Left ventricle myocardium inferior (tissue), 1 donor: ENCODE data around the gene ACSS1. TPM values are rescaled to one million over a fixed set of nuclear protein-coding genes. Genes with fewer than 3 reads are reported as not detected.
A peak's percentile ranks its signal among the peaks of the same experiment; 100 is the strongest.

ENCODE experiments used
- DNase-seq: peaks from one replicate; pipeline ENCODE4 v3.0.0-alpha.2; 2020
- H3K27ac ChIP-seq: fragments of 200-600 bp; replicated peaks from 2 replicates; pipeline ENCODE4 v1.8.0; 2021
- H3K27me3 ChIP-seq: fragments of 200-600 bp; 2 replicates; pipeline ENCODE4 v1.8.0; 2021; ENCODE audit warnings: low read depth
- H3K36me3 ChIP-seq: fragments of 200-600 bp; 2 replicates; pipeline ENCODE4 v1.8.0; 2021
- H3K4me1 ChIP-seq: fragments of 200-600 bp; 2 replicates; pipeline ENCODE4 v1.8.0; 2021
- H3K4me3 ChIP-seq: fragments of 200-600 bp; 2 replicates; pipeline ENCODE4 v1.8.0; 2021; ENCODE audit warnings: mild to moderate bottlenecking, moderate library complexity
- H3K9me3 ChIP-seq: fragments of 200-600 bp; replicated peaks from 2 replicates; pipeline ENCODE4 v1.8.0; 2021
- intact Hi-C: fragments of 100-400 bp; cut with micrococcal nuclease; formaldehyde crosslinking; loops from one replicate; pipeline ENCODE4 v1.11.0; 2022
- total RNA-seq: library from RNA; stranded (reverse); fragmentation: NEBNext Ultra II Directional; extraction: Animal tissue kit (Norgen Biotek cat#: 25700); gene quantifications from one replicate; pipeline ENCODE4 v1.2.1, GENCODE V29; 2021
- TF ChIP-seq, protein P1 (sequence below): fragments of 200-600 bp; IDR thresholded peaks from 2 replicates; pipeline ENCODE4 v1.8.0; 2021; ENCODE audit warnings: antibody characterized with exemption, mild to moderate bottlenecking, borderline replicate concordance
- donor health status: DM: no; HTN: yes; CAD: no; lungs with severe emphysema.

The ACSS1 gene
- total RNA-seq, 1 donor from 2014 or later, result 159 TPM

DNA sequence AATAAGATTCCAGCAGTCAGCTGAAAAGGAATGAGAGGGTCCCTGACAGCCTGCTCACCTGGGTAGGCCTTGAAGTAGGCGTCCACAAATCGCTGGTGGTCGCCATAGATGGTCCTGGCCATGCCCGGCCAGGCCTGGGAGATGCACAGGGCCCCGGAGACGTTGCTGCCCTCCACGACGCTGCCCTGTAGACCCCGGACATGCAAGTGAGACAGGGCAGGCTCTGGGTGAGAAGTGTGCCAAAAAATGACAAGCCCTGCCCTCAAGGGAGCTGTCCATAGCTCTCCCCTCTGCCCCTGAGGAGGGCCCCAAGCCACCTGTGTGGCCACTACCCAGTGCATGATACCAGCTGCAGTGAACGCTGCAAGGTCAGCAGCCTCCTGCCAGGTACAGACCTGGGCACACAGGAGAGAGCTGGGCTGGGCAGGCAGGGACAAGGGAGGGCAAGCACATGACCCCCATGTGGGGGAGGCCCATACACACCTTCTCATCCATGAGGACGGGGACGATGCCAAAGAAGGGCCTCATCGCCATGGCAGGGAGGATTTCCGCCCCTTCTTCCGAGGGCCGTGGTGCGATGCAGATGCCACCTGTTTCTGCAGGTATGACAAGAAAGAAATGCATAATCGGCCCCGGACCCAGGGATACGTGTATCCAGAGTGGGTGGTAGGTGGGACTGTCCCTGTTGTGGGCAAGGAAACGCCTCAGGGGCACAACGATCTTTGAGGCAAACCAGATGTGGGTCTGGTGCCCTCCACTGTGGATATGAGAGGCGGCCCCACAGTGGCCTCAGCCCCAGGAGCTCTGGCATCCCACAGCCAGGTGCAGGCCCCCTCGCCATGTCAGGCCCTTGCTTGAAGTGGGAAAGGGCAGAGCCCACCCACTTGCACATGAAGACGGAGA, 44.2 kb downstream of the ACSS1 start:
- TF ChIP-seq, protein P1, sequence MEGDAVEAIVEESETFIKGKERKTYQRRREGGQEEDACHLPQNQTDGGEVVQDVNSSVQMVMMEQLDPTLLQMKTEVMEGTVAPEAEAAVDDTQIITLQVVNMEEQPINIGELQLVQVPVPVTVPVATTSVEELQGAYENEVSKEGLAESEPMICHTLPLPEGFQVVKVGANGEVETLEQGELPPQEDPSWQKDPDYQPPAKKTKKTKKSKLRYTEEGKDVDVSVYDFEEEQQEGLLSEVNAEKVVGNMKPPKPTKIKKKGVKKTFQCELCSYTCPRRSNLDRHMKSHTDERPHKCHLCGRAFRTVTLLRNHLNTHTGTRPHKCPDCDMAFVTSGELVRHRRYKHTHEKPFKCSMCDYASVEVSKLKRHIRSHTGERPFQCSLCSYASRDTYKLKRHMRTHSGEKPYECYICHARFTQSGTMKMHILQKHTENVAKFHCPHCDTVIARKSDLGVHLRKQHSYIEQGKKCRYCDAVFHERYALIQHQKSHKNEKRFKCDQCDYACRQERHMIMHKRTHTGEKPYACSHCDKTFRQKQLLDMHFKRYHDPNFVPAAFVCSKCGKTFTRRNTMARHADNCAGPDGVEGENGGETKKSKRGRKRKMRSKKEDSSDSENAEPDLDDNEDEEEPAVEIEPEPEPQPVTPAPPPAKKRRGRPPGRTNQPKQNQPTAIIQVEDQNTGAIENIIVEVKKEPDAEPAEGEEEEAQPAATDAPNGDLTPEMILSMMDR, result no peak
- Histone ChIP-seq H3K27ac (peak overlapping the region; percentile 76), H3K9me3 (no peaks in the 10 kb centered on the region), H3K27me3 (no peaks in the 10 kb centered on the region), H3K4me1 (peaks cover 85% of the 10 kb centered on the region), H3K4me3 (no peak overlapping the region), H3K36me3 (peaks cover 91% of the 10 kb centered on the region)
- no peak for DNase-seq
- intact Hi-C loops, result no loop called here

GRCh38 chr20:25012616-25013189, 45.2 kb downstream of the ACSS1 start:
- intact Hi-C loops, result no loop called here
- no peak overlapping the region for H3K4me3 ChIP-seq
- H3K36me3 ChIP-seq, result peaks cover 91% of the 10 kb centered on the region
- no peaks in the 10 kb centered on the region for H3K27me3 ChIP-seq
- peaks cover 85% of the 10 kb centered on the region for H3K4me1 ChIP-seq
- peak overlapping the region; percentile 76 for H3K27ac ChIP-seq
- no peak for DNase-seq
- no peaks in the 10 kb centered on the region for H3K9me3 ChIP-seq
- TF ChIP-seq, protein P1, result no peak

DNA sequence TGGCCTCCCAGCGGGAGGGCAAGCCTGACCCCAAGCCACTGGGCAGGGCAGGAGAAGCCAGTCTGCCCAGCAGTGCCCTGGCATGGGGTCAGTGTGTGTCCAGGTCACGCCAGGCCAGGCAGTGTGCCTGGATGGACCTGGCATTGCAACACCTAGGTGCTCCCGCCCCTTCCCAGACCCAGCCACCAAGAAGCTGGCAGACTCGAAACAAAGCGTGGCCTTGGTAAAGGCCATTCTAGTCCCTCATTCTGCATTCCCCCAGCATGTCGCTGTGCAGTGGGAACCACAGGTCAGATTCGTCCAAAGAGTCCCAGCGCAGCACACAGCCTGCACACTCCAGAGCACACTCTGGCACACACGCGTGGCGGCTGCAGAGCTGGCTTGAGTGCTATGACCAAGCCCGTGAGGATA, 46.1 kb downstream of the ACSS1 start:
- H3K27ac ChIP-seq, result peak overlapping the region; percentile 76
- intact Hi-C loops, result no loop called here
- TF ChIP-seq, protein P1, result no peak
- peaks cover 98% of the 10 kb centered on the region for H3K36me3 ChIP-seq
- no peaks in the 10 kb centered on the region for H3K9me3 ChIP-seq
- H3K4me3 ChIP-seq, result no peak overlapping the region
- H3K4me1 ChIP-seq, result peaks cover 86% of the 10 kb centered on the region
- no peak for DNase-seq
- no peaks in the 10 kb centered on the region for H3K27me3 ChIP-seq

DNA sequence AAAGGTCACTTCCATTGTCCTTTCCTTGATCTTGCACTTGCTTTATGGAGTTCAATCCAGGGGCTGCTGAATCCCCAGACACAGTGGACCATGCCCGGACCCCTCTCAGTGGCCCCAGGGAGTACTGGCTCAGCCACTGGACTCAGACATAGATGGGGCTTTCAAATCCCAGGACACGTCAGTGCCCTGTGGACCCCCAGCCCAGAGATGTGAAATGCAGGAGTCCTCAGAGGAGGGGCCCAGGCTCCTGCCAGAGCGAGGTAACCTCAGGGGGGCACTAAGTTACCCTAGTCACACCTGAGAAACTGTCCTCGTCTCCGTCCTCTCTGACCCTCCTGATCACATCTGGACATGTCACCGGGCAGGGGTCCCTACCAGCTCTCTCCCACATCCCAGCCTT, 46.7 kb downstream of the ACSS1 start:
- TF ChIP-seq, protein P1, result no peak
- no peaks in the 10 kb centered on the region for H3K9me3 ChIP-seq
- DNase-seq, result no peak
- intact Hi-C loops, result no loop called here
- peaks cover 86% of the 10 kb centered on the region for H3K4me1 ChIP-seq
- H3K4me3 ChIP-seq, result no peak overlapping the region
- peaks cover 99% of the 10 kb centered on the region for H3K36me3 ChIP-seq
- H3K27ac ChIP-seq, result peak overlapping the region; percentile 76
- H3K27me3 ChIP-seq, result no peaks in the 10 kb centered on the region

DNA sequence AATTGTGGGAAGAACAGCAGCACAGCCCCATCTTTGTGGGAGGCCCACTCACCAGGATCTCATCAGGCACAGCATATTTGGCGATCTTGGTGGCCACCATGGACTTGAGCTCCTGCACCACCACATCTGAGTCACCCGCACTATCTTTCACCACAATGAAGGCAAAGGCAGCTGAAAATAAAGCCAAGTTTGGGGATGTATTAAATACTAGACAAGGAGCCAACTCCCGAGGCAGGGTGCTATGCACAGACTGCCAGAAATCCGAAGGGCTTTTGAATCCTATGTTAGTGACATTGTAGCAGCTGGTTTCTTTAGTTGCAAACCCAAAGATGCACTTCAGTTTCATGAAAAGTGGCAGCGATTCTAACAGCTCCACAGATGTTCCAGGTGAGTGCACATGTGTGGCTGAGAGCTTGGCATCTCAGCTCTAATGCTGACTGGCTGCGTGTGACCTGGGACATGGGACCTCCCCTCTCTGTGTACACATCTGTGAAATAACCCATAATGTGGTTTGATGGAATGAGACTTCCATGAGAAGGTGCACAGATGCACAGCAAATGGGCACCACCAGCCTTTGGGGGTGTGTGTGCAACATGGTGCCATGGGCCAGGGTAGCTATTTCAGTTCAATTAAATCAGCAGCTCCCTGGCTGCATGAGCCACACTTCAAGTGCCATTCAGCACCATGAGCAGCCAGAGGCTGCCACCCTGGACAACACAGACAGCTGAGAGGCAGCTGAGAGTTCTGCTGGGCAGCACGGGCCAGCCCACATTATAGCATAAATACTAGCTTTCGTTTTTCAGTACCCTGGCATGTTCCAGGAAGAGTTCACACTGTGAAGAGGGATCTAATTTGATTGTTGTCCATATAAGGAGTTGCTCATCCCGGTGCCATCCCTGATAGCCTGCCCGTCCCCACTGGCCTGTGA, 48.5 kb downstream of the ACSS1 start:
- peak overlapping the region; percentile 76 for H3K27ac ChIP-seq
- TF ChIP-seq, protein P1, result no peak
- intact Hi-C loops, result no loop called here
- no peak for DNase-seq
- no peaks in the 10 kb centered on the region for H3K27me3 ChIP-seq
- H3K9me3 ChIP-seq, result no peaks in the 10 kb centered on the region
- H3K36me3 ChIP-seq, result peaks cover 87% of the 10 kb centered on the region
- no peak overlapping the region for H3K4me3 ChIP-seq
- peaks cover 100% of the 10 kb centered on the region for H3K4me1 ChIP-seq
